ENCODE data around the gene PRM1. TPM values are rescaled to one million over a fixed set of nuclear protein-coding genes. Genes with fewer than 3 reads are reported as not detected.
A peak's percentile ranks its signal among the peaks of the same experiment; 100 is the strongest.

Gene PRM1
- total RNA-seq, 1 experiment from 2014 or later, result not detected

- H2BK15ac ChIP-seq (ENCODE audit: low read depth, low read length), result no peak overlapping the region
- no peak overlapping the region for H4K91ac ChIP-seq (ENCODE audit: insufficient read length, low read depth, low read length)
- no peaks in the 10 kb centered on the region for H3K4me1 ChIP-seq (ENCODE audit: insufficient read depth, low read length)
- H3T11ph ChIP-seq (ENCODE audit: low read length), result no peak overlapping the region
- no peaks in the 10 kb centered on the region for H3K27me3 ChIP-seq (ENCODE audit: insufficient read depth, low read length)
- no peak overlapping the region for H3K56ac ChIP-seq (ENCODE audit: insufficient read length, low read depth, low read length)
- no peak overlapping the region for H4K5ac ChIP-seq (ENCODE audit: insufficient read length, low read depth, low read length)
- no peaks in the 10 kb centered on the region for H3K9me3 Mint-ChIP-seq
- H2BK5ac ChIP-seq (ENCODE audit: insufficient read length, low read length), result no peak overlapping the region
- H3K79me2 ChIP-seq (ENCODE audit: insufficient read depth, low read length), result peaks cover 10% of the 10 kb centered on the region; the same call in 1 of the 2 replicates
- H3K4me1 Mint-ChIP-seq, result peaks cover 26% of the 10 kb centered on the region in 2 experiments
- H4K20me1 ChIP-seq (ENCODE audit: control insufficient read depth, insufficient read depth, insufficient read length), result peaks cover 6% of the 10 kb centered on the region
- WGBS (ENCODE audit: extremely low coverage, insufficient read length, low lambda C conversion rate), result no CpG with 5 or more reads among the region's 29 CpGs
- no peak overlapping the region for H3K4ac ChIP-seq (ENCODE audit: low read depth, low read length)
- H2AFZ ChIP-seq (ENCODE audit: low read length), result no peak overlapping the region
- H3K27me3 Mint-ChIP-seq (ENCODE audit: low read depth), result no peaks in the 10 kb centered on the region
- no peak overlapping the region for H3K27ac ChIP-seq (ENCODE audit: insufficient read length, low read depth, low read length)
- H3K79me1 ChIP-seq (ENCODE audit: insufficient read depth, low read depth, low read length, poor library complexity, severe bottlenecking), result no peaks in the 10 kb centered on the region
- H2BK120ac ChIP-seq (ENCODE audit: low read depth, low read length, poor library complexity, severe bottlenecking), result no peak overlapping the region
- H3K4me2 ChIP-seq (ENCODE audit: insufficient read depth, insufficient read length, low read length), result peak overlapping the region; percentile 33
- H3K14ac ChIP-seq (ENCODE audit: insufficient read depth, low read length), result no peak overlapping the region
- H4K8ac ChIP-seq (replicated peaks; ENCODE audit: insufficient read length, low read depth, low read length), result no peak overlapping the region
- H3K36me3 Mint-ChIP-seq (ENCODE audit: insufficient read depth in 1 of 3, low read depth in 3 of 3), result peaks cover 5 to 13% (median 8%) of the 10 kb centered on the region in 3 experiments; a peak in 5 of 7 replicates
- no peak; the same call in 2 of the 3 replicates for TF ChIP-seq CTCF (conservative IDR thresholded peaks at IDR 0.05)
- H3K27ac Mint-ChIP-seq, result peak overlapping the region in 1 of 3 experiments; percentile 86; a peak in 2 of 7 replicates
- H2BK20ac ChIP-seq (ENCODE audit: low read depth, low read length, poor library complexity, severe bottlenecking), result no peak overlapping the region
- no peak overlapping the region for H2BK12ac ChIP-seq (ENCODE audit: insufficient read length, low read depth, low read length)
- no peak for DNase-seq
- peak overlapping the region; percentile 71 to 87 for H3K4me3 Mint-ChIP-seq
- peak overlapping the region; percentile 54 for H3K9ac ChIP-seq (ENCODE audit: extremely low read depth, insufficient read length, low read length)
- H3K23me2 ChIP-seq (ENCODE audit: insufficient read length, low read depth, low read length, poor library complexity, severe bottlenecking), result peaks cover 9% of the 10 kb centered on the region
- no peaks in the 10 kb centered on the region for H3K9me3 ChIP-seq (ENCODE audit: control insufficient read depth, low read depth, low read length)
- no peak overlapping the region for H3K23ac ChIP-seq (ENCODE audit: insufficient read length, low read depth, low read length)
- no peak overlapping the region for H3K18ac ChIP-seq (ENCODE audit: insufficient read length, low read depth, low read length)
- H2AK5ac ChIP-seq (ENCODE audit: insufficient read length, low read length), result no peak overlapping the region
Measured at GRCh38 chr16:11253995-11254912, 26.9 kb downstream of the PRM1 start.

Data from H9 (cell line).